HT1080 (cell line): ENCODE results near the gene FGFR3. TPM values are rescaled to one million over a fixed set of nuclear protein-coding genes. Genes with fewer than 3 reads are reported as not detected.

Experiments used
- total RNA-seq: library from RNA; depleted of rRNA; stranded (reverse); fragments of >200 nt; shearing (Covaris generic); gene quantifications from 2 replicates; pipeline ENCODE4 v1.2.3, GENCODE V29; 2014; rRNA removed

Gene FGFR3
- total RNA-seq, 1 experiment from 2014 or later: 1.6 TPM

Other genes with a start within 250 kb of the FGFR3 start
- gene FAM53A, start 109.0 kb upstream of the FGFR3 start, total RNA-seq: 0.06 TPM in 1 of 2 replicates, not detected in the other
- 139 and 142 TPM in 2 replicates for gene SLBP, start 81.0 kb upstream of the FGFR3 start, total RNA-seq
- gene TMEM129, start 72.0 kb upstream of the FGFR3 start, total RNA-seq: 40.1 and 41.7 TPM in 2 replicates
- gene TACC3, start 71.8 kb upstream of the FGFR3 start, total RNA-seq: 51.0 and 77.7 TPM in 2 replicates
- gene LETM1, start 62.9 kb downstream of the FGFR3 start, total RNA-seq: 88.5 and 99.3 TPM in 2 replicates
- gene NSD2, start 78.1 kb downstream of the FGFR3 start, total RNA-seq: 67.4 and 83.1 TPM in 2 replicates
- 23.7 and 26.4 TPM in 2 replicates for gene NELFA, start 215.7 kb downstream of the FGFR3 start, total RNA-seq